Measurements from ENCODE around the gene DSC3. TPM values are rescaled to one million over a fixed set of nuclear protein-coding genes. Genes with fewer than 3 reads are reported as not detected.

Gene DSC3
- total RNA-seq (not detected), total RNA-seq (0.38 to 2.1 reads per million in 2 donors)

DNA sequence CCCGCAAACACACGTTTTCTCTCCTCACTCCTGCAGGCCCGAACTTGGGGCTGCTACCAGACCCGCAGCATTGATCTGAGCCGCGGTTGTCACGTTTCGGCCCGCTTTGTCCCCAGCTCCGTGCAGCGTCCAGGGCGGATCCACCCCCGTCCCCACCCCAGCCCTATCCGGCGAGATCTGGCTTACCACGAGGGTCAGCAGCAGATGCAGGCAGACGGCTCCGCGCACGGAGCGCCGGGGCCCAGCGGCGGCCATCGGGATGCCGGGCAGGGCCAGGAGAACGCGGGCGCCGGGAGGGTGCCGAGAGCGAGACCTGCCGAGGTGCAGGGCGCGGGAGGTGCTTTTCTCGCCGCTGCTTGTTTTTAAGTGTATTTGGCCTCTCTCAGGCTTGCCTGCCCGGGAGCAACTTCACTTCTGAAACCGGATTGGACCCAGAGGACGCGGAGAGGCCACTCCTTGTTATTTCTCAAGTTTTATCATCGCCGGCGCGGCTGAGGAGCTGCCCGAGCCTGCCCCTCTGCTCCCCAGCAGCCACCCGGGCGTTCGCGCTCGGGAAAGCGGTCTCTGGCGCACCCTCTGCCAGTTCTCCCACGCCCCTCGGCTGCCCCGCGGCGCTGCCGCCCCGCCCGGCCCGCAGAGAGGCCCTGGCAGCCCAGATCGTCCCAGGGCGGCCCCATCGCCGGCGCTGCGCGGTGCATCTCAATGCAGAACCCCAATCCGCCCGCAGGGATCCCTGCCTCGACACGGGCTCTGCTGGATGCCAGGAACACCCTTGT lies at the start of gene DSC3:
DSC3 (minus strand) TSS at position 337 of the 776 bp plus-strand sequence; CDS start at position 255, 82 bp downstream.
- H3K4me1 Mint-ChIP-seq = no peaks in the 10 kb centered on the region
- H3K36me3 Mint-ChIP-seq (ENCODE audit: low read depth) = no peaks in the 10 kb centered on the region
- no peak within 1 kb of the TSS for H3K27ac Mint-ChIP-seq
- H3K9me3 ChIP-seq (ENCODE audit: control insufficient read depth, low read length, poor library complexity, severe bottlenecking) = no peaks in the 10 kb centered on the region
- ATAC-seq (no peak), DNase-seq (no peak)
- peaks cover 18% of the 10 kb centered on the region for H3K27me3 Mint-ChIP-seq
- H3K4me3 Mint-ChIP-seq = no peak within 1 kb of the TSS

- no peak for DNase-seq
- H3K27ac Mint-ChIP-seq = no peak overlapping the region
- H3K27me3 Mint-ChIP-seq = no peaks in the 10 kb centered on the region
- ATAC-seq = no peak
- H3K4me1 Mint-ChIP-seq = no peaks in the 10 kb centered on the region
- no peaks in the 10 kb centered on the region for H3K36me3 Mint-ChIP-seq (ENCODE audit: low read depth)
- H3K4me3 Mint-ChIP-seq = no peak overlapping the region
- H3K9me3 ChIP-seq (ENCODE audit: control insufficient read depth, low read length, poor library complexity, severe bottlenecking) = no peaks in the 10 kb centered on the region
These were observed 48.8 kb upstream of the DSC3 start for GRCh38 chr18:31091350-31091749.

DNA sequence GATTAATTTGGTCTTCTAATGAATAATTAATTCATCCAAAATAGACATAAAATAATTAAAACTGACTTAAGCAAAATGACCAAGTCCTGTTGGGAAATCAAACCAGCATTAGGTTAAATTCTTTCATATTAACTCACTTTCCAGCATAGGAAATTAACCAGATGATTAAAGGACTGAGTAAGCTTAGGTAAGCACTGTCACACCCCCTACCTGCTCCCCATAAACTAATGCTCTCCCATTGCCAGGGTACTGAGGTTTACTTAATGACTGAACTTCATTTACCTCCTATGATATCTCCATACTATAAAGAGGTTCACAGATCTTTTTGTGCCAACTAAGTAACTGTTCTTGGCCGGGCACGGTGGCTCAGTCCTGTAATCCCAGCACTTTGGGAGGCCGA lies 46.0 kb upstream of the DSC3 start:
- Mint-ChIP-seq H3K4me1 (no peaks in the 10 kb centered on the region), H3K27me3 (no peaks in the 10 kb centered on the region), H3K4me3 (no peak overlapping the region), H3K27ac (no peak overlapping the region), H3K36me3 (ENCODE audit: low read depth) (no peaks in the 10 kb centered on the region)
- DNase-seq = no peak
- ATAC-seq = no peak
- H3K9me3 ChIP-seq (ENCODE audit: control insufficient read depth, low read length, poor library complexity, severe bottlenecking) = no peaks in the 10 kb centered on the region

GRCh38 chr18:31079973-31080372 lies 37.4 kb upstream of the DSC3 start:
- H3K9me3 ChIP-seq (ENCODE audit: control insufficient read depth, low read length, poor library complexity, severe bottlenecking) = no peaks in the 10 kb centered on the region
- ATAC-seq = no peak

DNA sequence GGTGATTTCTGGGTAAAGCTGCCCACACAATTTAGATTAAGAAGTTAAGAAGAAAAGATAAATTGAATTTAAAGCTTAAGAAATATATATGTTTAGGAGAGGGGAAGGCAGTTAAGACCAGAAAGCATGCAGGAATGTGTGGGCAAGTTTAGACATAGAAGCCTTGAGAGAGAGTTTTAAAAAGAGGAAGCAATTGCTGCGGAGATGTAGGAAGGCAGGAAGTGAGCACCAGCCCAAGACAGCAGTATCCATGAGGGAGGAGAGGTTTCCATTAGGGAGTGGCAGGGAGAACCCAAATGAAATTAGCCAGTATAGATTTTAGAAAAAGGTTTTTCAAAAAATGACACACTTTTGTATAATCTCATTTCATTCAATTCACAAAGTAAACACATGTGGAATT lies 35.3 kb upstream of the DSC3 start:
- Mint-ChIP-seq H3K27ac (no peak overlapping the region), H3K4me1 (no peaks in the 10 kb centered on the region), H3K4me3 (no peak overlapping the region), H3K27me3 (no peaks in the 10 kb centered on the region), H3K36me3 (ENCODE audit: low read depth) (no peaks in the 10 kb centered on the region)
- H3K9me3 ChIP-seq (ENCODE audit: control insufficient read depth, low read length, poor library complexity, severe bottlenecking) = no peaks in the 10 kb centered on the region
- no peak for DNase-seq
- ATAC-seq = no peak

More at GRCh38 chr18:31079973-31080372, 37.4 kb upstream of the DSC3 start:
- H3K4me1 Mint-ChIP-seq = no peaks in the 10 kb centered on the region
- H3K4me3 Mint-ChIP-seq = no peak overlapping the region
- DNase-seq = no peak
- no peaks in the 10 kb centered on the region for H3K27me3 Mint-ChIP-seq
- H3K36me3 Mint-ChIP-seq (ENCODE audit: low read depth) = no peaks in the 10 kb centered on the region
- H3K27ac Mint-ChIP-seq = no peak overlapping the region

DNA sequence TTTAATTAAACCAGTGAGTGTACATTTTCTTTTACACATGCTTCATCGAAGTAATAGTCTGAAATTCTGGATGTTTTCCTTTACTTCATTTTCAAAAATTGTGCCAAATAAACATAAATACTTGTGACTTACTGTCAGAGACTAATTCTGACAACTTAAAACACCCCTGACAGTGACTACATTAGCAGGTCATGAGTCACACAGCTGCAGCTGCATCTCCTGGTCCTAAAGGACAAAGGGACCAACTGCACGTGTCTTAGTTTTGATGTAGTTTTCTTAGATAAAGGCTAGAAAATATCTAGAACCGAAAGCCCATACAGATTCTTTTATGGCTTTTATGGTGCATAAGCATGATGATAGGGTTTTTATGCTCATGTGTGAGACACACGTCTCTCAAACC lies 29.6 kb upstream of the DSC3 start:
- Mint-ChIP-seq H3K4me3 (no peak overlapping the region), H3K4me1 (no peaks in the 10 kb centered on the region), H3K36me3 (ENCODE audit: low read depth) (no peaks in the 10 kb centered on the region), H3K27me3 (no peaks in the 10 kb centered on the region), H3K27ac (no peak overlapping the region)
- DNase-seq (no peak), ATAC-seq (no peak)
- H3K9me3 ChIP-seq (ENCODE audit: control insufficient read depth, low read length, poor library complexity, severe bottlenecking) = no peaks in the 10 kb centered on the region

GRCh38 chr18:31070206-31070605 lies 27.7 kb upstream of the DSC3 start:
- DNase-seq = no peak
- Mint-ChIP-seq H3K27me3 (no peaks in the 10 kb centered on the region), H3K4me1 (no peaks in the 10 kb centered on the region), H3K27ac (no peak overlapping the region), H3K36me3 (ENCODE audit: low read depth) (no peaks in the 10 kb centered on the region), H3K4me3 (no peak overlapping the region)
- no peaks in the 10 kb centered on the region for H3K9me3 ChIP-seq (ENCODE audit: control insufficient read depth, low read length, poor library complexity, severe bottlenecking)
- ATAC-seq = no peak

DNA sequence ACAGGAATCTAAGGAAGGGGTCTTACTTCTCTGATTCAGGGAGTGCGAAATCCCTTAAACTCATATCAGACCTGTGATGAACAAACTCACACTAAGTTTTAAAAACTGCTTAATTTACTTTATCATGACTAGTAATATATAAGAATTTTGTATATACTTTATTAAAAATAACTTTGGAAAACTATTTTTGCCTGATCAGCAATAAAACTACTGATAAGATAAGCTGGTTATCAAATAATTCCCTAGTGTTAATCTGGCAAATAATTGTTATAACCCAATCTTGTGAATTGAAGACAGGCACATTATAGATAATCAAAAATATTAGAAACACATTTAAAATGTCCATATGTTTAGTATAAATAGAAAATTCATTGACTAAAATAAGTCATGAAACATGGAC lies 23.7 kb upstream of the DSC3 start:
- no peak for ATAC-seq
- H3K27ac Mint-ChIP-seq = no peak overlapping the region
- no peaks in the 10 kb centered on the region for H3K9me3 ChIP-seq (ENCODE audit: control insufficient read depth, low read length, poor library complexity, severe bottlenecking)
- no peak for DNase-seq
- no peaks in the 10 kb centered on the region for H3K27me3 Mint-ChIP-seq
- no peaks in the 10 kb centered on the region for H3K4me1 Mint-ChIP-seq
- H3K4me3 Mint-ChIP-seq = no peak overlapping the region
- no peaks in the 10 kb centered on the region for H3K36me3 Mint-ChIP-seq (ENCODE audit: low read depth)

GRCh38 chr18:31065036-31065773 lies 22.7 kb upstream of the DSC3 start:
- H3K4me1 Mint-ChIP-seq = no peaks in the 10 kb centered on the region
- H3K27me3 Mint-ChIP-seq = no peaks in the 10 kb centered on the region
- H3K27ac Mint-ChIP-seq = no peak overlapping the region

GRCh38 chr18:31064130-31064529 lies 21.6 kb upstream of the DSC3 start:
- Mint-ChIP-seq H3K27me3 (no peaks in the 10 kb centered on the region), H3K4me1 (no peaks in the 10 kb centered on the region), H3K4me3 (no peak overlapping the region), H3K27ac (no peak overlapping the region), H3K36me3 (ENCODE audit: low read depth) (no peaks in the 10 kb centered on the region)
- no peaks in the 10 kb centered on the region for H3K9me3 ChIP-seq (ENCODE audit: control insufficient read depth, low read length, poor library complexity, severe bottlenecking)
- no peak for DNase-seq
- ATAC-seq = no peak

More at GRCh38 chr18:31065036-31065773, 22.7 kb upstream of the DSC3 start:
- H3K36me3 Mint-ChIP-seq (ENCODE audit: low read depth) = no peaks in the 10 kb centered on the region
- H3K9me3 ChIP-seq (ENCODE audit: control insufficient read depth, low read length, poor library complexity, severe bottlenecking) = no peaks in the 10 kb centered on the region
- H3K4me3 Mint-ChIP-seq = no peak overlapping the region
- ATAC-seq = no peak
- DNase-seq = no peak

- Mint-ChIP-seq H3K4me1 (no peaks in the 10 kb centered on the region), H3K4me3 (no peak overlapping the region), H3K27ac (no peak overlapping the region), H3K36me3 (ENCODE audit: low read depth) (no peaks in the 10 kb centered on the region), H3K27me3 (no peaks in the 10 kb centered on the region)
- ATAC-seq = no peak
- no peak for DNase-seq
- H3K9me3 ChIP-seq (ENCODE audit: control insufficient read depth, low read length, poor library complexity, severe bottlenecking) = no peaks in the 10 kb centered on the region
These were observed 19.4 kb upstream of the DSC3 start for GRCh38 chr18:31061945-31062344.

- Mint-ChIP-seq H3K4me1 (no peaks in the 10 kb centered on the region), H3K27ac (no peak overlapping the region), H3K36me3 (ENCODE audit: low read depth) (no peaks in the 10 kb centered on the region), H3K4me3 (no peak overlapping the region), H3K27me3 (no peaks in the 10 kb centered on the region)
- H3K9me3 ChIP-seq (ENCODE audit: control insufficient read depth, low read length, poor library complexity, severe bottlenecking) = no peaks in the 10 kb centered on the region
- no peak for DNase-seq
- no peak for ATAC-seq
These were observed 16.4 kb upstream of the DSC3 start for GRCh38 chr18:31058897-31059296.

DNA sequence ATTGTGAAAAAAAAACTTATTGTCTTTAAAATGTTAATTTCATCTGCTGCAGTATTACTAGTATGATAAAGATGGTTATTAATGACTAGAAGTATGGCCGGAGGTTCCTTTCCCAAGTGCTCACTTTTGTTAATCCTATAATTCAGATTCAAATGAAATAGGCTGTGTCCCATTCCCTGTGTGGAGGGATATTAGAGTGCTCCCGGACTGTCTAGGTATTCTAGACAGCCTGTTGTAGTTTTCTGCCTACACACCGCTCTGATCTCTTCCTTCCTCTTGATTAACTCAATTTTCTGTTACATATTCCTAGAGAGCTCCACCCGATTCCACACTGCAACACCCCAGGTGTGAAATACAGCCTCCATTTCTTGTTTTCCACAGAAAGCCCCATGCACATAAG lies 15.4 kb upstream of the DSC3 start:
- ATAC-seq = no peak
- no peaks in the 10 kb centered on the region for H3K27me3 Mint-ChIP-seq

DNA sequence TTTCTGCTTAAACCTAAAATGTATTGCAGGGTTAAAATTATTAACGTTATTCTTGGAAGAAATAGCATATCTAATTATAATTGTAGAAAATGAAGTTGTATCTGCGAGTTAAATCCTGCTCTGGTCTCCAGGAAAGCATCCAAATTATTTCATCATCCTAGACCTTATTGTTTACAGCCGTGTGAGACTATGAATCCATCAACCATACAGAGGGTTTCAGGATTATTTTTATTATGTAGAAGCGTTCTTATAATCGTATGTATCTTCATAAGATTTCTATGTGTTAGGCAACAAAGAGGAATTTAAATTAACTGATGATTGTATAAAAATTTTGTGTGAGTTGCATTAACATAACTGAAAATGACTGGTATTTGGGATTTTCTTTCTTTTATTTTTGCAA lies 14.5 kb upstream of the DSC3 start:
- H3K27me3 Mint-ChIP-seq = no peaks in the 10 kb centered on the region
- ATAC-seq (no peak), DNase-seq (no peak)
- H3K4me1 Mint-ChIP-seq = no peaks in the 10 kb centered on the region
- no peaks in the 10 kb centered on the region for H3K36me3 Mint-ChIP-seq (ENCODE audit: low read depth)
- H3K27ac Mint-ChIP-seq = no peak overlapping the region
- no peaks in the 10 kb centered on the region for H3K9me3 ChIP-seq (ENCODE audit: control insufficient read depth, low read length, poor library complexity, severe bottlenecking)
- no peak overlapping the region for H3K4me3 Mint-ChIP-seq

More for the DNA sequence above, 15.4 kb upstream of the DSC3 start:
- no peak for DNase-seq
- H3K36me3 Mint-ChIP-seq (ENCODE audit: low read depth) = no peaks in the 10 kb centered on the region
- H3K9me3 ChIP-seq (ENCODE audit: control insufficient read depth, low read length, poor library complexity, severe bottlenecking) = no peaks in the 10 kb centered on the region
- H3K4me1 Mint-ChIP-seq = no peaks in the 10 kb centered on the region
- no peak overlapping the region for H3K4me3 Mint-ChIP-seq
- no peak overlapping the region for H3K27ac Mint-ChIP-seq

Measured in T-helper 17 cell (primary cell).